Measurements from ENCODE around the gene RBM10.

- TF ChIP-seq, protein P1, sequence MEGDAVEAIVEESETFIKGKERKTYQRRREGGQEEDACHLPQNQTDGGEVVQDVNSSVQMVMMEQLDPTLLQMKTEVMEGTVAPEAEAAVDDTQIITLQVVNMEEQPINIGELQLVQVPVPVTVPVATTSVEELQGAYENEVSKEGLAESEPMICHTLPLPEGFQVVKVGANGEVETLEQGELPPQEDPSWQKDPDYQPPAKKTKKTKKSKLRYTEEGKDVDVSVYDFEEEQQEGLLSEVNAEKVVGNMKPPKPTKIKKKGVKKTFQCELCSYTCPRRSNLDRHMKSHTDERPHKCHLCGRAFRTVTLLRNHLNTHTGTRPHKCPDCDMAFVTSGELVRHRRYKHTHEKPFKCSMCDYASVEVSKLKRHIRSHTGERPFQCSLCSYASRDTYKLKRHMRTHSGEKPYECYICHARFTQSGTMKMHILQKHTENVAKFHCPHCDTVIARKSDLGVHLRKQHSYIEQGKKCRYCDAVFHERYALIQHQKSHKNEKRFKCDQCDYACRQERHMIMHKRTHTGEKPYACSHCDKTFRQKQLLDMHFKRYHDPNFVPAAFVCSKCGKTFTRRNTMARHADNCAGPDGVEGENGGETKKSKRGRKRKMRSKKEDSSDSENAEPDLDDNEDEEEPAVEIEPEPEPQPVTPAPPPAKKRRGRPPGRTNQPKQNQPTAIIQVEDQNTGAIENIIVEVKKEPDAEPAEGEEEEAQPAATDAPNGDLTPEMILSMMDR (IDR thresholded peaks at IDR 0.05; ENCODE audit: insufficient read depth, low read length, poor library complexity, severe bottlenecking) = no peak
- TF ChIP-seq EZH2phosphoT487 (conservative IDR thresholded peaks at IDR 0.05; ENCODE audit: low read length) = no peak
These were observed 15.1 kb upstream of the RBM10 start for GRCh38 chrX:47129899-47130358.

All from SU-DHL-6 (cell line).